Hepatocyte (in vitro differentiated cells): ENCODE results near the gene FGGY.

Experiments
- EZH2 ChIP-seq: fragments of 200-600 bp; sonication (generic); IDR thresholded peaks from 2 replicates; pipeline ENCODE4 v1.6.1; 2016; ENCODE audit warnings: antibody characterized with exemption, mild to moderate bottlenecking, borderline replicate concordance
- TF ChIP-seq, protein P1 (sequence below): fragments of 200-600 bp; sonication (generic); IDR thresholded peaks from 2 replicates; pipeline ENCODE4 v1.5.1; 2016; ENCODE audit warnings: antibody characterized with exemption, mild to moderate bottlenecking; ENCODE audit not compliant: poor library complexity

DNA sequence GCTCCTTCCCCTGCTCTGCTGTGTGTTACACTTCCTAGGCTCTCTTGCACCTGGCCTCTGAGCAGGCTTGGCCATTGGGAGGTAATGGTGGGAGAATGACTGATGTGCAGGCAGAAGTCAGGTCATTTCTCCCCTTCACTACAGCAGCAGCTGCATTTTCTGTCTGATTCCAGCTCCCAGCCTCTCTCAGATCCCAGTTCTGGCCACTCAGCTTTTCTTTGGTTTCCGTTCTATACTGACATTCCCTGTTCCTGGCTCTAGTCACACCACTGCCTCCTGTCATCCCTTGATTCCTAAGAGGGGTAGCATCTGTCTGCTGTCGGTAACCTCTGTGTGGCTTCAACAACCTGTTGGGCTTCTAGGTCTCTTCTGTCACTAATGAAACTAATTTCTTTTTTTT is 390.2 kb downstream of the FGGY start:
- TF ChIP-seq, protein P1, sequence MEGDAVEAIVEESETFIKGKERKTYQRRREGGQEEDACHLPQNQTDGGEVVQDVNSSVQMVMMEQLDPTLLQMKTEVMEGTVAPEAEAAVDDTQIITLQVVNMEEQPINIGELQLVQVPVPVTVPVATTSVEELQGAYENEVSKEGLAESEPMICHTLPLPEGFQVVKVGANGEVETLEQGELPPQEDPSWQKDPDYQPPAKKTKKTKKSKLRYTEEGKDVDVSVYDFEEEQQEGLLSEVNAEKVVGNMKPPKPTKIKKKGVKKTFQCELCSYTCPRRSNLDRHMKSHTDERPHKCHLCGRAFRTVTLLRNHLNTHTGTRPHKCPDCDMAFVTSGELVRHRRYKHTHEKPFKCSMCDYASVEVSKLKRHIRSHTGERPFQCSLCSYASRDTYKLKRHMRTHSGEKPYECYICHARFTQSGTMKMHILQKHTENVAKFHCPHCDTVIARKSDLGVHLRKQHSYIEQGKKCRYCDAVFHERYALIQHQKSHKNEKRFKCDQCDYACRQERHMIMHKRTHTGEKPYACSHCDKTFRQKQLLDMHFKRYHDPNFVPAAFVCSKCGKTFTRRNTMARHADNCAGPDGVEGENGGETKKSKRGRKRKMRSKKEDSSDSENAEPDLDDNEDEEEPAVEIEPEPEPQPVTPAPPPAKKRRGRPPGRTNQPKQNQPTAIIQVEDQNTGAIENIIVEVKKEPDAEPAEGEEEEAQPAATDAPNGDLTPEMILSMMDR = no peak
- TF ChIP-seq EZH2 = no peak
